Activated CD4-positive, alpha-beta T cell treated with anti-CD3 and anti-CD28 coated beads, Interleukin-2, Interleukin-4, amounts not matched to agents 100 ng/mL and 50 ng/mL, durations not matched to agents 16 hours and 8 hours (primary cell): ENCODE results near the gene EPHA2.
"Not testable (repeated sequence)": the region's sequence is repeated elsewhere in the genome, so short reads cannot be mapped to it uniquely, and the experiment has no call there.

Source experiments
- DNase-seq: peaks from one replicate; pipeline ENCODE4 v3.0.0-alpha.2; 2020; ENCODE audit warnings: low spot score

The EPHA2 gene

GRCh38 chr1:16119504-16119903 is 36.4 kb downstream of the EPHA2 start:
- DNase-seq, result no peak

GRCh38 chr1:16118706-16119105 is 37.2 kb downstream of the EPHA2 start:
- no peak for DNase-seq

GRCh38 chr1:16117936-16118335 is 37.9 kb downstream of the EPHA2 start:
- DNase-seq, result no peak

GRCh38 chr1:16117369-16117768 is 38.5 kb downstream of the EPHA2 start:
- no peak for DNase-seq

GRCh38 chr1:16116625-16117024 is 39.2 kb downstream of the EPHA2 start:
- no peak for DNase-seq

GRCh38 chr1:16116002-16116401 is 39.9 kb downstream of the EPHA2 start:
- DNase-seq, result no peak

- no peak for DNase-seq
Observed at GRCh38 chr1:16115468-16115983, 40.3 kb downstream of the EPHA2 start.

- no peak for DNase-seq
Observed at GRCh38 chr1:16114527-16115467, 41.1 kb downstream of the EPHA2 start.

GRCh38 chr1:16112596-16113555 is 43.0 kb downstream of the EPHA2 start:
- DNase-seq, result no peak

- no peak for DNase-seq
Observed at GRCh38 chr1:16111771-16112595, 43.9 kb downstream of the EPHA2 start.

GRCh38 chr1:16110884-16111283 is 45.0 kb downstream of the EPHA2 start:
- no peak for DNase-seq

- DNase-seq, result no peak
Observed at GRCh38 chr1:16110456-16110855, 45.4 kb downstream of the EPHA2 start.

- DNase-seq, result no peak
Observed at GRCh38 chr1:16109571-16109970, 46.3 kb downstream of the EPHA2 start.

GRCh38 chr1:16107039-16107438 is 48.8 kb downstream of the EPHA2 start:
- DNase-seq, result not testable (repeated sequence)

GRCh38 chr1:16101623-16102022 is 54.2 kb downstream of the EPHA2 start:
- DNase-seq, result no peak

- DNase-seq, result no peak
Observed at GRCh38 chr1:16099412-16099811, 56.5 kb downstream of the EPHA2 start.

GRCh38 chr1:16095447-16095846 is 60.4 kb downstream of the EPHA2 start:
- DNase-seq, result no peak

GRCh38 chr1:16094453-16095158 is 61.3 kb downstream of the EPHA2 start:
- DNase-seq, result no peak

GRCh38 chr1:16093611-16094010 is 62.3 kb downstream of the EPHA2 start:
- no peak for DNase-seq

GRCh38 chr1:16092923-16093511 is 62.9 kb downstream of the EPHA2 start:
- no peak for DNase-seq
